Measurements from ENCODE around the gene DCST1. TPM values are rescaled to one million over a fixed set of nuclear protein-coding genes. Genes with fewer than 3 reads are reported as not detected.

Gene DCST1
- total and polyA plus RNA-seq, 2 donors (not counting 1 experiment from before 2014, with no cell fraction given): not detected

DNA sequence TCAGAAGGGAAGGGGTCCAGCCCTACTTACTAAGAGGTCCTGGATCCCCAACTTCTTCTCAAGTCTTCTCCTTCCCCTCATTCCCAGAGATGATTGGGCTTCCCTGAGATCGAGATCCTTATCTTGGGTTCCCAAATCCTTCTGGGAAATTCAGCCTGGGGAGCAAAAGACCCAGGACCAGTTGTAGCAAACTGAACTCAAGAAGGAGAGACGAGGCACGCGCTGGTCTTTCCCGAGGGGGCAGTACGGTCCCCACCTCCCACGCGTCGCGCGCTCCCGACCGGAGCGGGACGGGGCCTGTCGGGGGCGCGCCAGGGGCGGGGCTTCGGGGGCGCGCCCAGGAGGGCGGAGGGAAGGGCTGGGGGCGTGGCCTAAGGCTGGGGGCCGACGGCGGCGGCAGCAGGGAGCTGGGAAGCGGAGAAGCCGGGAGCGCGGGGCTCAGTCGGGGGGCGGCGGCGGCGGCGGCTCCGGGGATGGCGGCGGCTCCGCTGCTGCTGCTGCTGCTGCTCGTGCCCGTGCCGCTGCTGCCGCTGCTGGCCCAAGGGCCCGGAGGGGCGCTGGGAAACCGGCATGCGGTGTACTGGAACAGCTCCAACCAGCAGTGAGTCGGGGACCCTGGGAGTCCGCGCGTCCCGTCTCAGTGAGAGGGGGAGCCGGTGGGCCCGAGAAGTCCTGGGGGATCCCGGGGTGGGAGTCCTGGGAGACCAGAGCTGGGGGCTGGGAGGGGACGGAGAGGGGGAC, 45.0 kb downstream of the DCST1 start, which contains the start of gene EFNA3:
Gene EFNA3, plus strand, starts transcription at position 369 of the 741 bp plus-strand sequence. Its CDS starts 105 bp downstream, at position 474.
- H3K9ac ChIP-seq (ENCODE audit: insufficient read depth, low read length): no peak within 1 kb of the TSS
- TF ChIP-seq, protein P1, sequence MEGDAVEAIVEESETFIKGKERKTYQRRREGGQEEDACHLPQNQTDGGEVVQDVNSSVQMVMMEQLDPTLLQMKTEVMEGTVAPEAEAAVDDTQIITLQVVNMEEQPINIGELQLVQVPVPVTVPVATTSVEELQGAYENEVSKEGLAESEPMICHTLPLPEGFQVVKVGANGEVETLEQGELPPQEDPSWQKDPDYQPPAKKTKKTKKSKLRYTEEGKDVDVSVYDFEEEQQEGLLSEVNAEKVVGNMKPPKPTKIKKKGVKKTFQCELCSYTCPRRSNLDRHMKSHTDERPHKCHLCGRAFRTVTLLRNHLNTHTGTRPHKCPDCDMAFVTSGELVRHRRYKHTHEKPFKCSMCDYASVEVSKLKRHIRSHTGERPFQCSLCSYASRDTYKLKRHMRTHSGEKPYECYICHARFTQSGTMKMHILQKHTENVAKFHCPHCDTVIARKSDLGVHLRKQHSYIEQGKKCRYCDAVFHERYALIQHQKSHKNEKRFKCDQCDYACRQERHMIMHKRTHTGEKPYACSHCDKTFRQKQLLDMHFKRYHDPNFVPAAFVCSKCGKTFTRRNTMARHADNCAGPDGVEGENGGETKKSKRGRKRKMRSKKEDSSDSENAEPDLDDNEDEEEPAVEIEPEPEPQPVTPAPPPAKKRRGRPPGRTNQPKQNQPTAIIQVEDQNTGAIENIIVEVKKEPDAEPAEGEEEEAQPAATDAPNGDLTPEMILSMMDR (conservative IDR thresholded peaks at IDR 0.05 in 1 of 2, IDR thresholded peaks at IDR 0.05 in 1 of 2; ENCODE audit: low read depth in 1 of 2, low read length in 2 of 2): no peak
- TF ChIP-seq EZH2 (IDR thresholded peaks at IDR 0.05; ENCODE audit: low read length, missing control alignments): no peak
- H3K4me1 ChIP-seq (ENCODE audit: control insufficient read depth, extremely low read depth, insufficient read depth, low read length): no peaks in the 10 kb centered on the region
- H3K36me3 ChIP-seq (ENCODE audit: control insufficient read depth, insufficient read depth, low read length): no peaks in the 10 kb centered on the region
- H2AFZ ChIP-seq (ENCODE audit: low read length): no peak within 1 kb of the TSS
- no peak within 1 kb of the TSS for H3K27ac ChIP-seq (ENCODE audit: insufficient read depth, low read length)
- peak within 1 kb of the TSS in 2 of 4 experiments; percentile 30 to 37 for H3K4me3 ChIP-seq (replicated peaks in 1 of 4; ENCODE audit: control extremely low read depth in 1 of 4, insufficient read depth in 1 of 4, low read depth in 3 of 4, low read length in 4 of 4)
- no peaks in the 10 kb centered on the region for H3K79me2 ChIP-seq (ENCODE audit: control insufficient read depth, insufficient read depth, low read length)
- DNase-seq (ENCODE audit: low read depth in 2 of 2): peak in 1 of 2 donors; percentile 50
- H4K20me1 ChIP-seq (ENCODE audit: control insufficient read depth, extremely low read depth, insufficient read depth, low read length): no peaks in the 10 kb centered on the region
- H3K9me3 ChIP-seq (ENCODE audit: control insufficient read depth, insufficient read depth, low read depth, low read length): no peaks in the 10 kb centered on the region
- peaks cover 70% of the 10 kb centered on the region for H3K27me3 ChIP-seq (ENCODE audit: control insufficient read depth, insufficient read depth, low read length)
- H3K4me2 ChIP-seq (ENCODE audit: extremely low read depth, insufficient read depth, low read length): peak within 1 kb of the TSS; percentile 71

GRCh38 chr1:155079210-155079486, 45.5 kb downstream of the DCST1 start:
- H3K4me1 ChIP-seq (ENCODE audit: control insufficient read depth, extremely low read depth, insufficient read depth, low read length): peaks cover 1% of the 10 kb centered on the region
- no peaks in the 10 kb centered on the region for H3K36me3 ChIP-seq (ENCODE audit: control insufficient read depth, insufficient read depth, low read length)
- no peaks in the 10 kb centered on the region for H3K9me3 ChIP-seq (ENCODE audit: control insufficient read depth, insufficient read depth, low read depth, low read length)
- peak overlapping the region in 1 of 4 experiments; percentile 37 for H3K4me3 ChIP-seq (replicated peaks in 1 of 4; ENCODE audit: control extremely low read depth in 1 of 4, insufficient read depth in 1 of 4, low read depth in 3 of 4, low read length in 4 of 4)
- H3K27me3 ChIP-seq (ENCODE audit: control insufficient read depth, insufficient read depth, low read length): peaks cover 74% of the 10 kb centered on the region
- no peak for DNase-seq (ENCODE audit: low read depth in 2 of 2)
- H3K27ac ChIP-seq (ENCODE audit: insufficient read depth, low read length): no peak overlapping the region
- no peaks in the 10 kb centered on the region for H4K20me1 ChIP-seq (ENCODE audit: control insufficient read depth, extremely low read depth, insufficient read depth, low read length)
- H3K4me2 ChIP-seq (ENCODE audit: extremely low read depth, insufficient read depth, low read length): peak overlapping the region; percentile 71
- no peak overlapping the region for H2AFZ ChIP-seq (ENCODE audit: low read length)
- no peak for TF ChIP-seq EZH2 (IDR thresholded peaks at IDR 0.05; ENCODE audit: low read length, missing control alignments)
- TF ChIP-seq, protein P1 (conservative IDR thresholded peaks at IDR 0.05 in 1 of 2, IDR thresholded peaks at IDR 0.05 in 1 of 2; ENCODE audit: low read depth in 1 of 2, low read length in 2 of 2): no peak
- no peaks in the 10 kb centered on the region for H3K79me2 ChIP-seq (ENCODE audit: control insufficient read depth, insufficient read depth, low read length)
- H3K9ac ChIP-seq (ENCODE audit: insufficient read depth, low read length): no peak overlapping the region

DNA sequence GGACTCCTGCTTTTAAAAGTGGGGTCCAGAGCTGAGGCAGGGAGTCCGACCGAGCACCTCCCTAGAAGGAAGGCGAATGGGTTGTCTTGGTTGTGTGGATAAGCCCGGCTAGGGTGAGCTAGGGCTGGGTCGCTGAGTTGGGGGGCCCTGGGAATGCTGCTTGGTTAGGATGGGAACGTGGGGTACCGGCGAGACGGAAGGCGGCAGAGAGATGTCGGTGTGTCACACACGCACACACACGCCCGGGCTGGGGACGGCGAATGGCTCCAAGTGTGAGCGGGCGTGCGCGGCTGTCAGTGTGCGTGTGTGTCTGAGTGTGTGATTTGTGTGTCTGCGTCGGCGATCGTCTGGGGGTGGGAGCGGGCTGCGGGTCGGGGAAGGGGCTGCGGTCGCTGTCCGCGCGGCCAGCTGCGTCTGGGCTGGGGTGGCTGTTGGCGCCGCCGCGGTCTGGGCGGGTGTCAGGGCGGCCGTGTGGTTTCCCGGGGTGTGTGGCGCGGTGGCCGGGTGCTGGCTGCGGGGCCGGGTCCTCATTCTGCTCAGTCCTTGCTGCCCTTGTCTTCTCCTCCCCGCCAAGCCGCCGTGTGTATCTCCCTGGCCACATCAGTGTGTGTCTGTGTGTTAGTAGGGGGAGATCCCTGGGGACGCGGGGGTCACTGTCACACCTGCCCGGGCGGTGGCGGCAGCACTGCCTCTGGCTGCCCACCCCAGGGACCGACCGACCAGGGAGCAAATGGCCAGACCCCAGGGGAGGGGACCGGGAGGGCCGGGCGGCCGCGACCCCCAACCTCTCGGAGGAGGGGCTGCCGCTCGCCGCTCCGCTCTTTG, 46.1 kb downstream of the DCST1 start:
- TF ChIP-seq, protein P1 (conservative IDR thresholded peaks at IDR 0.05 in 1 of 2, IDR thresholded peaks at IDR 0.05 in 1 of 2; ENCODE audit: low read depth in 1 of 2, low read length in 2 of 2): no peak
- TF ChIP-seq EZH2 (IDR thresholded peaks at IDR 0.05; ENCODE audit: low read length, missing control alignments): peak; percentile 99
- Histone ChIP-seq H3K4me2 (ENCODE audit: extremely low read depth, insufficient read depth, low read length) (peak overlapping the region; percentile 13), H3K36me3 (ENCODE audit: control insufficient read depth, insufficient read depth, low read length) (no peaks in the 10 kb centered on the region), H3K4me1 (ENCODE audit: control insufficient read depth, extremely low read depth, insufficient read depth, low read length) (peaks cover 5% of the 10 kb centered on the region), H3K27ac (ENCODE audit: insufficient read depth, low read length) (no peak overlapping the region), H3K79me2 (ENCODE audit: control insufficient read depth, insufficient read depth, low read length) (no peaks in the 10 kb centered on the region), H3K4me3 (replicated peaks in 1 of 4; ENCODE audit: control extremely low read depth in 1 of 4, insufficient read depth in 1 of 4, low read depth in 3 of 4, low read length in 4 of 4) (no peak overlapping the region), H3K27me3 (ENCODE audit: control insufficient read depth, insufficient read depth, low read length) (peaks cover 74% of the 10 kb centered on the region), H3K9me3 (ENCODE audit: control insufficient read depth, insufficient read depth, low read depth, low read length) (no peaks in the 10 kb centered on the region), H3K9ac (ENCODE audit: insufficient read depth, low read length) (no peak overlapping the region), H4K20me1 (ENCODE audit: control insufficient read depth, extremely low read depth, insufficient read depth, low read length) (no peaks in the 10 kb centered on the region), H2AFZ (ENCODE audit: low read length) (no peak overlapping the region)
- no peak for DNase-seq (ENCODE audit: low read depth in 2 of 2)
